Spleen (tissue), 7 donors: Measurements from ENCODE around the gene ZNF451.

Experiments used
- POLR2A ChIP-seq, 3 donors: fragments of 450-650 bp; IDR thresholded peaks; one replicate each; pipeline ENCODE4 v1.5.1; 2017; ENCODE audit warnings: antibody characterized with exemption in 3 of 3, mild to moderate bottlenecking in 1 of 3
- POLR2AphosphoS5 ChIP-seq, 3 donors: sonication (generic); formaldehyde crosslinking; IDR thresholded peaks; one replicate each; pipeline ENCODE4 v1.5.1; 2017; ENCODE audit warnings: antibody characterized with exemption in 3 of 3
- TF ChIP-seq, protein P1 (sequence below), 11 experiments: fragments of 200-600 bp in 7 of 11; fragments of 450-650 bp in 4 of 11; sonication (generic) in 4 of 11; IDR thresholded peaks in 8 of 11; conservative IDR thresholded peaks in 3 of 11; 1 replicate in 7 of 11; 2 replicates in 4 of 11; pipeline versions ENCODE4 v1.4.0 to v1.8.0; 2016 to 2021; ENCODE audit warnings: antibody characterized with exemption in 11 of 11, inconsistent platforms in 4 of 11, mild to moderate bottlenecking in 1 of 11
- donor health status: DM: no; HTN: no; CAD: no; lungs with moderate emphysema.
- donor health status: DM: no; HTN: no; CAD: no.
- donor health status: DM: no; HTN: no; CAD: no.

DNA sequence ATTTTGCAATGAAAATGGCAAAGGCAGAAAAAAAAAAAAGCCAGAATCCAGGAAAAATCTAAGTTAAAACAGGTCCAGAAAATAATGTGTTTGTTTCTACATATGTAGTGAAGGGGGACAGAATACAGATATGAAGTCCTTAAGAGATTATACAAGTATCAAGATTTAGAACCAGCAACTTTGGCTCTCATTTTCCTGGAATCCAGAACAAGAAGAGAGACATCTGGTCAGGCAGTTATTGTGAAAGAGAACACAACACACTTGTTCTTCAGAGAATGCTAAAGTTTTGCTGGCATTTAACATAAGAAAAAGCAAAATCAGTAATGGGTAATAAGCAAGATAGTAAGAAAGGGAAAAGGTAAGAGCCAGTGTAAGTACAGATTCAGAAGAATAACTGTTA is 103.2 kb downstream of the ZNF451 start:
- TF ChIP-seq, protein P1, sequence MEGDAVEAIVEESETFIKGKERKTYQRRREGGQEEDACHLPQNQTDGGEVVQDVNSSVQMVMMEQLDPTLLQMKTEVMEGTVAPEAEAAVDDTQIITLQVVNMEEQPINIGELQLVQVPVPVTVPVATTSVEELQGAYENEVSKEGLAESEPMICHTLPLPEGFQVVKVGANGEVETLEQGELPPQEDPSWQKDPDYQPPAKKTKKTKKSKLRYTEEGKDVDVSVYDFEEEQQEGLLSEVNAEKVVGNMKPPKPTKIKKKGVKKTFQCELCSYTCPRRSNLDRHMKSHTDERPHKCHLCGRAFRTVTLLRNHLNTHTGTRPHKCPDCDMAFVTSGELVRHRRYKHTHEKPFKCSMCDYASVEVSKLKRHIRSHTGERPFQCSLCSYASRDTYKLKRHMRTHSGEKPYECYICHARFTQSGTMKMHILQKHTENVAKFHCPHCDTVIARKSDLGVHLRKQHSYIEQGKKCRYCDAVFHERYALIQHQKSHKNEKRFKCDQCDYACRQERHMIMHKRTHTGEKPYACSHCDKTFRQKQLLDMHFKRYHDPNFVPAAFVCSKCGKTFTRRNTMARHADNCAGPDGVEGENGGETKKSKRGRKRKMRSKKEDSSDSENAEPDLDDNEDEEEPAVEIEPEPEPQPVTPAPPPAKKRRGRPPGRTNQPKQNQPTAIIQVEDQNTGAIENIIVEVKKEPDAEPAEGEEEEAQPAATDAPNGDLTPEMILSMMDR (IDR thresholded peaks at IDR 0.05 in 8 of 11, conservative IDR thresholded peaks at IDR 0.05 in 3 of 11): no peak
- no peak for TF ChIP-seq POLR2A (IDR thresholded peaks at IDR 0.05)
- no peak for TF ChIP-seq POLR2AphosphoS5 (IDR thresholded peaks at IDR 0.05)
